GM13976 (cell line): ENCODE results near the gene TMEM128.
A peak's percentile ranks its signal among the peaks of the same experiment; 100 is the strongest.
"Not testable (repeated sequence)": the region's sequence is repeated elsewhere in the genome, so short reads cannot be mapped to it uniquely, and the experiment has no call there.

Experiments used
- DNase-seq: peaks from one replicate; pipeline ENCODE4 v3.0.0; 2012; ENCODE audit warnings: low spot score
- CTCF ChIP-seq: IDR thresholded peaks from 2 replicates; pipeline ENCODE4 v1.5.1; 2012; ENCODE audit warnings: borderline replicate concordance, mild to moderate bottlenecking; ENCODE audit not compliant: insufficient read depth; ENCODE audit errors: extremely low read depth, missing control alignments, control extremely low read depth
- in situ Hi-C: fragments of 300-500 bp; cut with MboI; formaldehyde crosslinking; loops from one replicate; pipeline ENCODE4 v1.12.0; 2022; ENCODE audit warnings: low sequenced_read_pairs, mixed read lengths, inconsistent platforms; ENCODE audit not compliant: unreplicated experiment

TMEM128 gene

GRCh38 chr4:4269856-4270255 is 21.8 kb upstream of the TMEM128 start:
- no peak for TF ChIP-seq CTCF
- DNase-seq: no peak
- in situ Hi-C loops: no loop called here

GRCh38 chr4:4269331-4269731 is 21.3 kb upstream of the TMEM128 start:
- in situ Hi-C loops: no loop called here
- TF ChIP-seq CTCF: no peak
- DNase-seq: no peak

GRCh38 chr4:4268776-4269175 is 20.8 kb upstream of the TMEM128 start:
- in situ Hi-C loops: no loop called here
- TF ChIP-seq CTCF: no peak

GRCh38 chr4:4267981-4268380 is 20.0 kb upstream of the TMEM128 start:
- in situ Hi-C loops: no loop called here
- DNase-seq: no peak
- no peak for TF ChIP-seq CTCF

More at GRCh38 chr4:4268776-4269175, 20.8 kb upstream of the TMEM128 start:
- DNase-seq: no peak

GRCh38 chr4:4260185-4260751 is 12.2 kb upstream of the TMEM128 start:
- peak; percentile 51 for DNase-seq
- in situ Hi-C loops: no loop called here

GRCh38 chr4:4259484-4260100 is 11.6 kb upstream of the TMEM128 start:
- no peak for DNase-seq
- in situ Hi-C loops: loop anchor here (10.0 kb wide), 1 partner anchor 75 kb away; no protein-coding TSS in a partner anchor
- no peak for TF ChIP-seq CTCF

More at GRCh38 chr4:4260185-4260751, 12.2 kb upstream of the TMEM128 start:
- TF ChIP-seq CTCF: no peak

GRCh38 chr4:4257705-4258104 is 9.7 kb upstream of the TMEM128 start:
- in situ Hi-C loops: loop anchor here (10.0 kb wide), 1 partner anchor 77 kb away; no protein-coding TSS in a partner anchor
- DNase-seq: not testable (repeated sequence)
